Endothelial cell (in vitro differentiated cells): ENCODE results near the gene OSBP2. TPM values are rescaled to one million over a fixed set of nuclear protein-coding genes. Genes with fewer than 3 reads are reported as not detected.
A peak's percentile ranks its signal among the peaks of the same experiment; 100 is the strongest.

Source experiments
- DNase-seq: peaks from one replicate; pipeline ENCODE4 v3.0.0; 2021; ENCODE audit warnings: low spot score
- H3K27ac Mint-ChIP-seq: one replicate; pipeline ENCODE4 v1.8.0; 2021; ENCODE audit warnings: mixed read lengths, inconsistent platforms; ENCODE audit not compliant: unreplicated experiment
- H3K27me3 Mint-ChIP-seq: one replicate; pipeline ENCODE4 v1.8.0; 2021; ENCODE audit warnings: mild to moderate bottlenecking, moderate library complexity, mixed read lengths, inconsistent platforms; ENCODE audit not compliant: unreplicated experiment
- H3K36me3 Mint-ChIP-seq: one replicate; pipeline ENCODE4 v1.8.0; 2021; ENCODE audit warnings: mild to moderate bottlenecking, low read depth, mixed read lengths, inconsistent platforms; ENCODE audit not compliant: unreplicated experiment
- H3K4me1 Mint-ChIP-seq: one replicate; pipeline ENCODE4 v1.8.0; 2021; ENCODE audit warnings: mild to moderate bottlenecking, mixed read lengths, inconsistent platforms; ENCODE audit not compliant: unreplicated experiment
- H3K4me3 Mint-ChIP-seq: one replicate; pipeline ENCODE4 v1.8.0; 2021; ENCODE audit warnings: mild to moderate bottlenecking, mixed read lengths, inconsistent platforms; ENCODE audit not compliant: unreplicated experiment
- H3K9me3 Mint-ChIP-seq: one replicate; pipeline ENCODE4 v1.8.0; 2021; ENCODE audit warnings: mixed read lengths, inconsistent platforms; ENCODE audit not compliant: unreplicated experiment
- total RNA-seq: library from RNA; stranded (reverse); fragmentation: NEBNext Ultra II Directional; extraction: Animal tissue kit (Norgen Biotek cat#: 25700); gene quantifications from one replicate; pipeline ENCODE4 v1.2.1, GENCODE V29; 2021; ENCODE audit not compliant: unreplicated experiment
- TF ChIP-seq, protein P1 (sequence below): fragments of 200-600 bp; sonication (generic); IDR thresholded peaks from one replicate; pipeline ENCODE4 v1.5.0; 2021; ENCODE audit warnings: antibody characterized with exemption; ENCODE audit not compliant: unreplicated experiment

The OSBP2 gene
- total RNA-seq, 1 donor from 2014 or later: 3.0 TPM

DNA sequence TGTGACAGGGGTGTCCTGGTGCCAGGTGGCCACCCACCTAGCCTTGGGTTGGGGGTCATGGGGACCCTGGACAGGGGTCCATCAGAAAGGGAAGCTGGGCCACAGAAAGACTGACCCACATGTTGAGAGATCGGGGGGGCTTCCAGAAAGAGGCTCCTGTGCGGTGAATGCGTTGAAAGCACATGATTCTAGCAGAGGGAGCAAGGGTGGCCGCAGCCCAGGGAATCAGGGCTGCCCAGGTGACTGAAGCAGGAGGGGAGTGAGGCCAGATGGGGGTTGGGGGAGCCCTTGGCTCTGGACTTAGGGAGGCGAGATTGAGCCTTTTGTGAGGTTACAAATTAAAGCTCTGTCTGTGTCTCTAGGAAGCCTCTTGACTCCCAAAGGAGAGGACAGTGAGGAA is 193.2 kb downstream of the OSBP2 start:
- H3K4me3 Mint-ChIP-seq: no peak overlapping the region
- no peak for DNase-seq
- TF ChIP-seq, protein P1, sequence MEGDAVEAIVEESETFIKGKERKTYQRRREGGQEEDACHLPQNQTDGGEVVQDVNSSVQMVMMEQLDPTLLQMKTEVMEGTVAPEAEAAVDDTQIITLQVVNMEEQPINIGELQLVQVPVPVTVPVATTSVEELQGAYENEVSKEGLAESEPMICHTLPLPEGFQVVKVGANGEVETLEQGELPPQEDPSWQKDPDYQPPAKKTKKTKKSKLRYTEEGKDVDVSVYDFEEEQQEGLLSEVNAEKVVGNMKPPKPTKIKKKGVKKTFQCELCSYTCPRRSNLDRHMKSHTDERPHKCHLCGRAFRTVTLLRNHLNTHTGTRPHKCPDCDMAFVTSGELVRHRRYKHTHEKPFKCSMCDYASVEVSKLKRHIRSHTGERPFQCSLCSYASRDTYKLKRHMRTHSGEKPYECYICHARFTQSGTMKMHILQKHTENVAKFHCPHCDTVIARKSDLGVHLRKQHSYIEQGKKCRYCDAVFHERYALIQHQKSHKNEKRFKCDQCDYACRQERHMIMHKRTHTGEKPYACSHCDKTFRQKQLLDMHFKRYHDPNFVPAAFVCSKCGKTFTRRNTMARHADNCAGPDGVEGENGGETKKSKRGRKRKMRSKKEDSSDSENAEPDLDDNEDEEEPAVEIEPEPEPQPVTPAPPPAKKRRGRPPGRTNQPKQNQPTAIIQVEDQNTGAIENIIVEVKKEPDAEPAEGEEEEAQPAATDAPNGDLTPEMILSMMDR: no peak
- H3K36me3 Mint-ChIP-seq: peaks cover 7% of the 10 kb centered on the region
- H3K9me3 Mint-ChIP-seq: no peaks in the 10 kb centered on the region
- no peaks in the 10 kb centered on the region for H3K4me1 Mint-ChIP-seq
- no peak overlapping the region for H3K27ac Mint-ChIP-seq
- H3K27me3 Mint-ChIP-seq: peaks cover 6% of the 10 kb centered on the region

DNA sequence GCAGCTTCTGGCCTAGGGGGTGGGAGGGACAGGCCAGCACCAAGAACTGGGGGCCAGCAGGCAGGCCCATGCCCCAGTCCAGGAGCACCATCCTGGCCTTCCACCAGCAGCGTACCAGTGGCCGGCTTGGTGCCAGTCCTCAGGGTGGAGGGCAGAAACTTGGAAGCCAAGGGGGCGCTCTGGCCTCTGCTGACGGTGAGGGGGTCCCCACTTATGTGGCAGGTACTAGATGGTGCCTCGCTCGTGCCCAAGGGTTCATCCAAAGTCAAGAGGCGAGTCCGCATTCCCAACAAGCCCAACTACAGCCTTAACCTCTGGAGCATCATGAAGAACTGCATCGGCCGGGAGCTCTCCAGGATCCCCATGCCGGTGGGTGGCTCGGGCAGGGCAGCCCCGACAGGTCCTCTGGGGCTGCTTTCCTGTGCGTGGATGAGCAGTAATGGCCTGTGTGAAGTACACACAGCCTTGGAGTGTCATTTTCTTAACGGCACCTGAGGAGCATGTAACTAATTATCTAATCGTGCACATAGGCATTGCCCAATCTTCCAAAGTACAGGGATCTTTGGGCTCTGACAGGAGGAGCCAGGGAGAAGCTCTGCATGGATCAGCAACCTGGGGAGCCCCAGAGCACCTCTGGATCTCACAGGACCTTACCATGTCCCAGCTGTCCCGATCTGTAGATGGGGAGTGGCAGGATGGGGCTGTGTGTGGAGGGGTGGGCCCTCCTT is 194.8 kb downstream of the OSBP2 start:
- TF ChIP-seq, protein P1: no peak
- Mint-ChIP-seq H3K9me3 (no peaks in the 10 kb centered on the region), H3K4me1 (no peaks in the 10 kb centered on the region), H3K27ac (no peak overlapping the region), H3K36me3 (peaks cover 14% of the 10 kb centered on the region), H3K27me3 (peaks cover 6% of the 10 kb centered on the region), H3K4me3 (no peak overlapping the region)
- DNase-seq: no peak

DNA sequence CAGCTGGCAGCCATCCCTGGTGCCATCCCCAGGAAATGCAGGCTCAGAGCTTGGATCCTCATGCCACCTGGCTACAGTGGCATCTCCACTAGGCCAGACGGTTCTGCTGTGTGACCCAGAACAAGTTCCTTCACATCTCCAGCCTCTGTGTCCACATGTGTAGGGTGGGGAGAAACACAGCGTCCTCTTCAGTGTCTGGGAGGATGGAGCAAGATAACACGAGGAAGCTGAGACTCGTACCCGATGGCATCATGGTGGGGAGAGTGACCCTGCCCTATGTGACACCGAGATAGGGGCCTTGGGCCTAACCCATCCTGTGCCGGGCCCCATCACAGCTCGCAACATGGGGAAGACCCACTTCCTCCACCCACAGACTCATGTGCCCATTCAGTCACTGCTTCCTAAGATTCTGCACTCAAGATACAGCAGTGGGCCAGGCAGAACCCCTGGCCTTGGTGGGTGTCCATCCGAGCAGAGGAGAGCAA is 195.4 kb downstream of the OSBP2 start:
- DNase-seq: no peak
- H3K4me3 Mint-ChIP-seq: no peak overlapping the region
- H3K36me3 Mint-ChIP-seq: peaks cover 18% of the 10 kb centered on the region
- no peaks in the 10 kb centered on the region for H3K9me3 Mint-ChIP-seq
- TF ChIP-seq, protein P1: no peak
- H3K27ac Mint-ChIP-seq: no peak overlapping the region
- H3K4me1 Mint-ChIP-seq: no peaks in the 10 kb centered on the region
- H3K27me3 Mint-ChIP-seq: peaks cover 6% of the 10 kb centered on the region

DNA sequence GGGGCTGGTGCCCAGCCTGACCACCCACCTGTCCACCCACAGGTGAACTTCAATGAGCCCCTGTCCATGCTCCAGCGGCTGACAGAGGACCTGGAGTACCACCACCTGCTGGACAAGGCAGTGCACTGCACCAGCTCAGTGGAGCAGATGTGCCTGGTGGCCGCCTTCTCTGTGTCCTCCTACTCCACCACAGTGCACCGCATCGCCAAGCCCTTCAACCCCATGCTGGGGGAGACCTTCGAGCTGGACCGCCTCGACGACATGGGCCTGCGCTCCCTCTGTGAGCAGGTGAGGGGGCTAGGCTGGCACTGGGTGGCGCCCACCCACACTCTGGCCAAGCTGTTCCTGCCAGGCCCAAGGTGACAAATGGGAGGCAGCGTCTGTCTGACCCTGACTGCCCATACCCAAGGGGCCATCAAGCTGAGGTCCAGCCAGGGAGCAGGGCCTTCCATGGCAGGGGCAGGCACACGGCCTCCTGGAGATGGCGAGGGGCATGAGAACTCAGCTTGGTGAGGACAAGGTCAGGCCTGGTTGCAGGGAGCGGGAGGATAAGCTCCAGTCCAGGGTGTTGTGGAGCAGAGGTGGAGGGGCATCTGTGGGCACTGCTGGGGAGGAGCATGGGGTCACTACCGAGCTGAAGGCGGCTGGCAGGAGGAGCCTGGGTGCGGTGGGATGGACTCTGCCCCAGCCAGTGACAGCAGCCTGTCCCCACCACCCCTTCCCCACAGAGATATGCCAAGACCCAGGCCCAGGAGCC is 196.2 kb downstream of the OSBP2 start:
- Mint-ChIP-seq H3K36me3 (peaks cover 19% of the 10 kb centered on the region), H3K4me3 (no peak overlapping the region), H3K9me3 (no peaks in the 10 kb centered on the region), H3K4me1 (no peaks in the 10 kb centered on the region), H3K27me3 (peaks cover 6% of the 10 kb centered on the region), H3K27ac (no peak overlapping the region)
- DNase-seq: peak; percentile 55
- TF ChIP-seq, protein P1: peak; percentile 80

DNA sequence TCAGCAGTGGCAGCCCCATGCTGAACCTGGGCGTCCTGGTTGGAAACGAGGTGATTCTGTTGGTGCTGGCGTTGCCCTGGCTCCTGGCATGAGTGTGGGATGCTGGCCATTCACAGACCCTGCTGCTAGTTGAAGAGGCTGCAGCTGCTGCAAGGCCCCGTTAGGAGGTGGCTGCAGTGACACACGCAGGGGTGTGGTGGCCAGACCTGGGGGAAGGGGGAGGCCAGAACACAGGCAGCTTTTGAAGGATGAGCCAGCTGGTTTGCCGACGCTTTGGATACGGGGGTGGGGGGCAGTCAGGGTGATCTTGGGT is 196.7 kb downstream of the OSBP2 start:
- DNase-seq: no peak
- no peaks in the 10 kb centered on the region for H3K4me1 Mint-ChIP-seq
- H3K27ac Mint-ChIP-seq: no peak overlapping the region

More for the DNA sequence above, 196.7 kb downstream of the OSBP2 start:
- Mint-ChIP-seq H3K27me3 (peaks cover 6% of the 10 kb centered on the region), H3K9me3 (no peaks in the 10 kb centered on the region), H3K36me3 (peaks cover 22% of the 10 kb centered on the region), H3K4me3 (no peak overlapping the region)
- TF ChIP-seq, protein P1: no peak
